HL-60 (cell line): ENCODE measurements around the gene HOTAIR.

Source experiments
- GABPA ChIP-seq: IDR thresholded peaks from 2 replicates; pipeline ENCODE4 v1.6.1; 2012; ENCODE audit warnings: low read depth
- POLR2AphosphoS5 ChIP-seq: IDR thresholded peaks from 2 replicates; pipeline ENCODE4 v1.6.1; 2012; ENCODE audit warnings: low read depth
- SPI1 ChIP-seq: IDR thresholded peaks from 2 replicates; pipeline ENCODE4 v1.6.1; 2012; ENCODE audit warnings: low read depth, mild to moderate bottlenecking, borderline replicate concordance
- TF ChIP-seq, protein P1 (sequence below): IDR thresholded peaks from one replicate; pipeline ENCODE4 v1.5.1; 2011; ENCODE audit warnings: low read length, control low read depth, inconsistent platforms; ENCODE audit not compliant: insufficient read depth
- TF ChIP-seq, protein P2 (sequence below): IDR thresholded peaks from 2 replicates; pipeline ENCODE4 v1.6.1; 2012; ENCODE audit warnings: low read depth; ENCODE audit not compliant: insufficient replicate concordance

- TF ChIP-seq, protein P1, sequence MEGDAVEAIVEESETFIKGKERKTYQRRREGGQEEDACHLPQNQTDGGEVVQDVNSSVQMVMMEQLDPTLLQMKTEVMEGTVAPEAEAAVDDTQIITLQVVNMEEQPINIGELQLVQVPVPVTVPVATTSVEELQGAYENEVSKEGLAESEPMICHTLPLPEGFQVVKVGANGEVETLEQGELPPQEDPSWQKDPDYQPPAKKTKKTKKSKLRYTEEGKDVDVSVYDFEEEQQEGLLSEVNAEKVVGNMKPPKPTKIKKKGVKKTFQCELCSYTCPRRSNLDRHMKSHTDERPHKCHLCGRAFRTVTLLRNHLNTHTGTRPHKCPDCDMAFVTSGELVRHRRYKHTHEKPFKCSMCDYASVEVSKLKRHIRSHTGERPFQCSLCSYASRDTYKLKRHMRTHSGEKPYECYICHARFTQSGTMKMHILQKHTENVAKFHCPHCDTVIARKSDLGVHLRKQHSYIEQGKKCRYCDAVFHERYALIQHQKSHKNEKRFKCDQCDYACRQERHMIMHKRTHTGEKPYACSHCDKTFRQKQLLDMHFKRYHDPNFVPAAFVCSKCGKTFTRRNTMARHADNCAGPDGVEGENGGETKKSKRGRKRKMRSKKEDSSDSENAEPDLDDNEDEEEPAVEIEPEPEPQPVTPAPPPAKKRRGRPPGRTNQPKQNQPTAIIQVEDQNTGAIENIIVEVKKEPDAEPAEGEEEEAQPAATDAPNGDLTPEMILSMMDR: no peak
- TF ChIP-seq, protein P2, sequence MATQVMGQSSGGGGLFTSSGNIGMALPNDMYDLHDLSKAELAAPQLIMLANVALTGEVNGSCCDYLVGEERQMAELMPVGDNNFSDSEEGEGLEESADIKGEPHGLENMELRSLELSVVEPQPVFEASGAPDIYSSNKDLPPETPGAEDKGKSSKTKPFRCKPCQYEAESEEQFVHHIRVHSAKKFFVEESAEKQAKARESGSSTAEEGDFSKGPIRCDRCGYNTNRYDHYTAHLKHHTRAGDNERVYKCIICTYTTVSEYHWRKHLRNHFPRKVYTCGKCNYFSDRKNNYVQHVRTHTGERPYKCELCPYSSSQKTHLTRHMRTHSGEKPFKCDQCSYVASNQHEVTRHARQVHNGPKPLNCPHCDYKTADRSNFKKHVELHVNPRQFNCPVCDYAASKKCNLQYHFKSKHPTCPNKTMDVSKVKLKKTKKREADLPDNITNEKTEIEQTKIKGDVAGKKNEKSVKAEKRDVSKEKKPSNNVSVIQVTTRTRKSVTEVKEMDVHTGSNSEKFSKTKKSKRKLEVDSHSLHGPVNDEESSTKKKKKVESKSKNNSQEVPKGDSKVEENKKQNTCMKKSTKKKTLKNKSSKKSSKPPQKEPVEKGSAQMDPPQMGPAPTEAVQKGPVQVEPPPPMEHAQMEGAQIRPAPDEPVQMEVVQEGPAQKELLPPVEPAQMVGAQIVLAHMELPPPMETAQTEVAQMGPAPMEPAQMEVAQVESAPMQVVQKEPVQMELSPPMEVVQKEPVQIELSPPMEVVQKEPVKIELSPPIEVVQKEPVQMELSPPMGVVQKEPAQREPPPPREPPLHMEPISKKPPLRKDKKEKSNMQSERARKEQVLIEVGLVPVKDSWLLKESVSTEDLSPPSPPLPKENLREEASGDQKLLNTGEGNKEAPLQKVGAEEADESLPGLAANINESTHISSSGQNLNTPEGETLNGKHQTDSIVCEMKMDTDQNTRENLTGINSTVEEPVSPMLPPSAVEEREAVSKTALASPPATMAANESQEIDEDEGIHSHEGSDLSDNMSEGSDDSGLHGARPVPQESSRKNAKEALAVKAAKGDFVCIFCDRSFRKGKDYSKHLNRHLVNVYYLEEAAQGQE: no peak
- no peak for TF ChIP-seq POLR2AphosphoS5
- TF ChIP-seq SPI1: no peak
- TF ChIP-seq GABPA: no peak
These were observed 314 bp upstream of the HOTAIR start for GRCh38 chr12:53975064-53975471.
